GOT3 (cell line): ENCODE data around the gene DNAJC16.

Experiments
- DNase-seq: peaks from one replicate; lab custom pipeline; 2025; ENCODE audit warnings: mixed read lengths; lab: John Stamatoyannopoulos, UW

DNAJC16 gene

DNA sequence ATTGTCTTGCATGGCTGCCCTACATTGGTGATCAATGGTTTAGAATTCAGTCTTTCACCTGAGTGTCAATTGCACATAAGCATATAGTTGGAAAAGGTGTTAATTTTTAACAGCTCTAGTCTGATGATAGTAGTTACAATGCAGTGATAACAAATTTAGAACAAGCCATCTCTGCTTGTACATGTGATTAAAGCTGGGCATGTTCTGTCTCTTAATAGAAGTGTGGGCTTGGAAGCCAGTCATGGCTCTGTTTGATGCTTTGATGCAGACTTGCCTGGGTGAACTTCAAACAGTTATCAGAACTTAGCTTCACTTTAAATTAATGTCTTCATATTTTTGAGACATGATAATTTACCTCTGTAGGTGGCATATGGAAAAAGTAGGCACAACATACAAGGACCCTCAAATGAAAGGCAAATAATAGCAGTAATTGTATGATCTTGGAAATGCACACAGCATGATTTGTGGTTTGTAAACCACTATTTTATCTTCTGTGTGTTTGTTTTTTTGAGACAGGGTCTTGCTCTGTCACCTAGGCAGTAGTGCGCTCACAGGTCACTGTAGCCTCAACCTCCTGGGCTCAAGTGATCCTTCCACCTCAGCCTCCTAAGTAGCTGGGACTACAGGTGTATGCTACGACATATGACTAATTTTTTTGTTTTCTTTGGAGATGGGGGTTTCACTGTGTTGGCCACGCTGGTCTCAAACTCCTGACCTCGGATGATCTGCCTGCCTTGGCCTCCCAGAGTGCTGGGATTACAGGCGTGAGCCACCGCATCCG, 94.4 kb downstream of the DNAJC16 start:
- DNase-seq: no peak

- no peak for DNase-seq
Observed at GRCh38 chr1:15621975-15622374, 95.3 kb downstream of the DNAJC16 start.

GRCh38 chr1:15622712-15623373, 96.2 kb downstream of the DNAJC16 start:
- DNase-seq: no peak

- DNase-seq: no peak
Observed at GRCh38 chr1:15623435-15623834, 96.8 kb downstream of the DNAJC16 start.

DNA sequence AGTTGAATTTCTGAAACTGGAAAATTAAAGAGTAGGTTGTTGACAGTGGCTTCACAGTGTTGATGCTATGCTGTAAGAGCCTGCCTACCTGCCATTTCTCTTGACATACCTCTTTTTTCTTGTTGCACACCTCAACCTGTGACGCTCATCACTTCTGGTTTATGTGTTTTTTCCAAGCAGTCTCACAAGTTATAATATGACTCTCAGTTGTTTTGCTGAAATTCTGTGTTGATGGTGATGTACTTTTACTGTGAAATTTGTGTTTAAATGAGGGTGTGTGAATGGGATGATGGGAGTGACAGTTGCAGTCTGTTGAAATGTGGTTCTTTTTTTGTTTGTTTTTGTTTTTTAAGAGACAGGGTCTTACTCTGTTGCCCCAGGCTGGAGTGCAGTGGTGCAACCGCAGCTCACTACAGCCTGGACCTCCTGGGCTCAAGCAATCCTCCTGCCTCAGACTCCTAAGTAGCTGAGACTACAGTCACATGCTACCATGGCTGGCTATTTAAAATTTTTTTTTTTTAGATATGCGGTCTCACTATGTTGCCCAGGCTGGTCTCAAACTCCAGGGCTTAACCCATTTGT, 97.6 kb downstream of the DNAJC16 start:
- no peak for DNase-seq

GRCh38 chr1:15625056-15625917, 98.6 kb downstream of the DNAJC16 start:
- DNase-seq: no peak
